AG09319 (cell line): ENCODE results near the gene SPTB.

ENCODE experiments used
- DNase-seq: peaks from one replicate; pipeline ENCODE4 v3.0.0-alpha.2; 2010; ENCODE audit warnings: low read depth; ENCODE audit errors: extremely low read depth
- CTCF ChIP-seq: IDR thresholded peaks from 2 replicates; pipeline ENCODE4 v1.5.1; 2011; ENCODE audit warnings: low read depth, mild to moderate bottlenecking, inconsistent platforms, low read length, moderate library complexity

SPTB gene

GRCh38 chr14:64841772-64842750, 37.6 kb downstream of the SPTB start:
- no peak for DNase-seq

GRCh38 chr14:64841121-64841651, 38.5 kb downstream of the SPTB start:
- peak; percentile 11 for DNase-seq
- peak; percentile 41 for TF ChIP-seq CTCF

More at GRCh38 chr14:64841772-64842750, 37.6 kb downstream of the SPTB start:
- no peak for TF ChIP-seq CTCF

GRCh38 chr14:64838656-64839055, 41.1 kb downstream of the SPTB start:
- no peak for DNase-seq
- no peak for TF ChIP-seq CTCF

GRCh38 chr14:64835431-64835830, 44.3 kb downstream of the SPTB start:
- DNase-seq, result no peak
- no peak for TF ChIP-seq CTCF

GRCh38 chr14:64834965-64835364, 44.7 kb downstream of the SPTB start:
- no peak for TF ChIP-seq CTCF
- DNase-seq, result no peak

- no peak for TF ChIP-seq CTCF
- DNase-seq, result no peak
These were observed 48.3 kb downstream of the SPTB start for GRCh38 chr14:64831419-64831818.

- no peak for DNase-seq
- TF ChIP-seq CTCF, result no peak
These were observed 48.7 kb downstream of the SPTB start for GRCh38 chr14:64830961-64831360.
